ENCODE data around the gene NCKAP5.
"Not testable (repeated sequence)": the region's sequence is repeated elsewhere in the genome, so short reads cannot be mapped to it uniquely, and the experiment has no call there.

Gene NCKAP5

DNA sequence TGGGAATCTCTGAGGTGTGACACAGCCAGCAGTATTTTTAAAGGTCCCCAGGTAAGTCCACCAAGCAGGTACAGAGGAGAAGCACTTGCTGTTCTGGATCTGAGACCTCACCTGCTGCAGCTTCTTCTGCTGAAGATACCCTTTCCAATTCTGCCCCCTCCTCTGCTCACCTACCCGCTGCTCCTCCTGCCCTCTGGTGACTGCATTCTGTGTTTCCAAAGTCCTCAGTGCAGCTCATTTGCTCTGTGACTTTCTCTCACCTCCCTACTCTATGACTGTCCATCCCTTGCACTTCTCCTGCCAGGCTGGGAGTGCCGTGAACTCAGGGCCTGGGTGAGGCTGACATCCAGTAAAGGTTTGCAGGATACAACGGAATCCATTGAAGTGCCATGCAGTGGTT lies 693.1 kb downstream of the NCKAP5 start:
- no peak for DNase-seq (ENCODE audit: low spot score)

DNA sequence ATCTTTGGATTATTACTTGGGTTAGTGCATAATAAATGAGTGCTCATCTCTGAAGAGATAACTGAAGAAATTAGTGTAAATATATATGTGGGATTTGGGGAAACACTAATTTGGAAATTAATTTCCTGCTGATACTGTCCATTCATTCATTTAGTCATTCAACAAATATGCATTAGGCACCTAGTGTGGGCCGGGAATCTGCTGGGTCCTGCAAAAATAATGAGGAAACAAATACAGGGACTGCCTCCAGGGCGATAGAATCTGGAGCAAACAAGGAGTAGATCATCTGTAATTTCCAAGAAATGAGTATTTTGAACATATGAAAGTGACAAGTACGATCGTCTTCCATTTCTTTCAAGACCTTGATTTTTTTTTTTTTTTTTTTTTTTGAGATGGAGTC lies 694.5 kb downstream of the NCKAP5 start:
- no peak for DNase-seq (ENCODE audit: low spot score)

DNA sequence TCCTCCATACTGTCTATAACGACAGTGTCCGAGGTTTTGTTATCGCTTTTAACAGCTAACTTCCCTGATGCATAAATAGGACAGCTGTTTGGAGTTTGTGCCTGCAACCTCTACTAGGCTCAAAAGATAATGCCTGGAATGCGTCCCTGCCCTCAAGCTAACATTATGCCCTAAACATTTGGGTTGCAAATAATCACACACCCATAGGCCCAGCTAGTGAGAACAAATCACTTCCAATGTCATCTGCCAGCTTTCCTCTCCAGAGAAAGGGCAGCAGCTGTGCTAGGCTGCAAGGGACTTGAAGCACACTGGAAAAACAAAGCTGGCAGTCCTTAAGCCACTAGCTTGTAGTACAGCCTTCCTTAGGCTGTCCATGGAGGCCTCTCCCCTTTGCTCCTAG lies 696.4 kb downstream of the NCKAP5 start:
- no peak for DNase-seq (ENCODE audit: low spot score)

DNA sequence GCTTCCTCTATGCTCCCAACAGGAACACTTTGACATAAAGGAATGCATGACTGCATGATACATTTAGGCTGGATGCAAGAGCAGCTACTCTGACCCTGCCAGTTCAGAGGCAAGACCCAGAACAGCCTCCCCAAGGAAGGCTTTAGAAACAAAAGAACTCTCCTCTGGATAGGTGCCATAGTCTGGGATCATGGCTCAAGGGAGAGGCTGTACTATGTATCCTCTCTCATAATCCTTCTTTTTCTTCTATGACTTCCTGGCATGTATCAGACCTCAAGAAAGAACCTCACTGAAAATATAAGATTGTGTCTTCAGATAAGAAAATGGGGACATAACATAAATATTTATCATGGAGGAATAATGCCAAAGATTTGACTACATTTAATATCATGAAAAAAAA lies 704.3 kb downstream of the NCKAP5 start:
- no peak for DNase-seq (ENCODE audit: low spot score)

DNA sequence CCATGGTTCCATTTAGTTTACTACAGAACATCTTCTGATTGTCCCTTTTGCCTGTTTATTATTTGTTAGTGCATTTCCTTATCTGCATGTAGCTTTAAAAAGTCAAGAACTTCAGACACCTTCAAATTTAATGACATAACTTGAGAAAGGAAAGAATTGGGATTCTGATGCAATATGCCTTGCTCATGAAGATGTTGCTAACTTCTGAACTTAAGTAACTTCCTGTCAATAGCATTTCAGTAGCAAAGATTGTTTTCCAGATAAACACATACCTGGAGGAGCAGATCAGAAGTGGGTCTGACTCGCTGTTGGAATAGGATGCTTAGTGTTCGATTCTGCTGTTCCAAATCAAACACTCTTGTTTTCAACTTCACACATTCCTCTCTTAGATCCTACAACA lies 708.0 kb downstream of the NCKAP5 start:
- no peak for DNase-seq (ENCODE audit: low spot score)

DNA sequence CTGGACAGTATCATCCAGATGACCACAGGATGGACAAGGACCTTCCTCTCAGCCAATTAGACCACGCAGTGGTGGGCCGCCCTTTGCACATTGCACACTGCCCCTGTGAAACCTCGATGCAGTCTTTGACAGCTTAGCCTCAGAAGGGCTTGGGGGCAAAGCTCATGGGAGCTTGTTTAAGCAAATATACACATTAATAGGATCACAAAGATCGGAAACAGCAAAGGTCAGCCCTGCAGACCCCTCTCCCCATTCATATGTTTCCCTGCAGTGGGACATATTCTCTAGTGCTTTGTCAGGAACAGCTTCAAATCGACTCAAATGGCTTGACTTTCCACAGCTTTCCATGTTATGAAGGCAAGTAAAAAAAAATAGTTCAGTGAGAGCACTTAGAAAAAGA lies 708.7 kb downstream of the NCKAP5 start:
- DNase-seq (ENCODE audit: low spot score), result no peak

DNA sequence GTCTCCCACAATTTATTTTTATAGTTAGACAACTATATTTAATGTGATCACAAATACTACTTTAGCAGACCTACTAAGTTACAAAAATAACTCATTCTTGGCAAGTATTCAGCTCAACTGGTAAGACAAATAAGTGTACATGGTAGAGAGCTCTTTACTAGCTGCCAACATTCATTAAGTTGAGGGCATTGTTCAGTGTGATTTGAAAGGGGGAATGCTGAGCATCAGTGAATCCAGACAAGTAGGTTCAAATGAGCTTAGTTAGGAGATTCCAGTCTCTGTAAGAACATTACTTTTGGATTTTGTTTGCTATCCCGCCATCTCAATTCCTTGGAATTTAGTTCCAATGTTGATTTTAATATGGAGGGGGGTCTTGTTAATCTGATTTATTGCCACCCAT lies 710.9 kb downstream of the NCKAP5 start:
- no peak for DNase-seq (ENCODE audit: low spot score)

DNA sequence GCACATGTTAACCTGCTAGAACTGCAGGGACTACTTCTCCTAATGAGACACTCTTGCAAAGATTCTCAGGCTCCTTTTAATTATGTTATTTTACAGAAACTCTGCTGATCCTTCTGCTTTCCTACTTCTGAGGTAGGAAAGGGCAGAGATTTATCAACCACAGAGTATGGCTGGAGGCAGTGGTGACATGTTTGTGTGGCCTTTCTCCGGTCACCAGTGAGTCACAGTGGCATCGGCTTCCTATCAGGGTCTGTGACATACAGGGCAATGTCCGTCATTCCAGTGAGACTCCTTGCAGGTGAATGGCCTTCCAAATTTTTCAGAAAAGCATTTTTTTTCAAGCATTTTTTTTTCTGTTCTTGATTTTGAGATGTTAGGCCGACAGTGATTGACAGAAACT lies 717.6 kb downstream of the NCKAP5 start:
- no peak for DNase-seq (ENCODE audit: low spot score)

DNA sequence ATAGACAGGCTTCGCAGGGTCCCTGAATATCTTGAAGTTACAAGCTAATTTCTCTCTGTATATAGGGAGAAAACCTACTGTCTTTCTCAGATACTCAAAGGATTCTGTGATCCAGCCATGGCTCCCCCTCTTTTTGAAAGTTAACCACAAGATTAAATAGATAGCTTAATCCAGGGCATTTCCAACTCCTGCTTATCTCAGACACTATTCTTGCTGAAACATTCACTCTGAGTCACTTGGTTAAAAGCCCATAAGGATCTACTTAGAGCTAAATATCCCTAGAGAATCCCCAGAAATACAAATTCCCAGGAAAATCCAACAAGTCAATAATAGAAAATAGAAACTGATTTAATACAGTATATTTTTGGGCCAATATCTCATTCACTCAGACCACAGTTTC lies 719.1 kb downstream of the NCKAP5 start:
- no peak for DNase-seq (ENCODE audit: low spot score)

DNA sequence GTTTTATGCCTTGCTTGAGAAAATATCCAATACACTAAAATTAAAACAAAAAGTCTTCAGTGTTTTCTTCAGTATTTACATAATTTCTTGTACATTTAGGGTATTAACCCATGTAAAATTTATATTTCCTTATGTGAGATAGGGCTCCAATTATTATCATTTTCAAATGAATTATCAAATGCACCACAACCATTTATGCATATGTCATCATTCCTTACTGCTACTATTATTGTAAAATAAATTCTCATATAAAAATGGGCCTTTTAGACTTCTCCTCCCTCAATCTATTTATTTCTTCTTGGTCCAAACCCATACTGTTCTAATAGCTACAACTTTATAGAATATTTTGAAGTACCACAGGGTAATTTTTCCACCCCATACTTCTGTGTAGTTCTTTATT lies 722.9 kb downstream of the NCKAP5 start:
- DNase-seq (ENCODE audit: low spot score), result no peak

DNA sequence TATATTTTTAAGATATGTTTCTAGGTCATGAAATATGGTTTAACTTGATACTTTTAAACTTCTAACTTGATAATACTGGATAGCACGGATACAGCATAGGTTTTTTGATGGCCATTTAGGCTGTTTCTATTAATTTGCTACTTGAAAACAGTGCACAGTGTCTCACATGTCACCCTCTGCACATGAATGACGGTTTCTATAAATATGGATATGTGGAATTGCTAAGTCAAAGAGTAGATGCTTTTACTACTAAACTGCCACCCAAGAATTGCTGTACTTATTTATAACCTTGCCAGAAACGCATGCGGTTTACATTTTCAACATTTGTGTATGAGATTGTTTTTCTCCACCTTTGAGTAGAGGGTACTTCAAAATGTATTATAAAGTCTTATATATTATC lies 723.7 kb downstream of the NCKAP5 start:
- DNase-seq (ENCODE audit: low spot score), result no peak

DNA sequence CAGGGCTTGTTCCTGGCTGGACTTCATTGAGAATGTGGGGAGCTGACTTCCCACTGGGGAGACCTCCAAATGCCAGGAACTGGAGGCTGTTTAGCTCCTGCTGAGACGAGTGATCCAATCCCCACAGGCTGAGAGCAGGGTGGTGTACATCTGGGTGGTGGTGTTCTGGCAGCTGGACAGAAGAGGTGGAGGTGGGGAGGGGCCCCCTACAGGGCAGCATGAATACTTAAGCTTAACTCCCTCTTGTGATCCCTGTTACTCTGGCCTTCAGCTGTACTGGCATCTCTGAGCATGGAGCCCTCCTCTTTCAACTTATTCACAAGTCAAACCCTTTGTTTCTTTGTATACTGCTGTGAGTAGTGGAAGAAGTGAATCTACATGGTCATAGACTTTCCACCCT lies 730.5 kb downstream of the NCKAP5 start:
- no peak for DNase-seq (ENCODE audit: low spot score)

DNA sequence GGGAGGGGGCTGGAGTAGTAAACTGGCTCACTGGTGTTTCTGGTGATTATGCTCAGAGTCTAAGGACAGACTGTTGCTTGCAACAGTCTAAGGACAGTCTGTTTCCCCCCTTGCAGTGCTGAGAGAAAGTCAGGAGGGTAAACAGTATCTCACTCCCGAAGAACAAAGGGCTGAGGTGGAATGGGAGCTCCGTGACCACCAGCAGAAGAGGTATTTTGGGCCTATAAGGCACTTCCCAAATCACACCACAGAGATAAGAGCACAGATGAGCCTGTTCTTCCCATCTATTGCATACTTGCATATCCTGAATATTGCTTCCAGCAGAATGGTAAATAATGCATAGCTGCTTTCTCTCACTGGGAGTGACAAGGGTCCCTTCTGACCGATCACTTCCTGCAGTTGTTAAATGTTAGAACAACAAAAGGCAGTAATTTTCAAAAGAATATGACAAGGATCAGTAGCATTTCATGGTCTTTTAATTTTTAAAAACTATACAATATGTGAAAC lies 737.9 kb downstream of the NCKAP5 start:
- no peak for DNase-seq (ENCODE audit: low spot score)

DNA sequence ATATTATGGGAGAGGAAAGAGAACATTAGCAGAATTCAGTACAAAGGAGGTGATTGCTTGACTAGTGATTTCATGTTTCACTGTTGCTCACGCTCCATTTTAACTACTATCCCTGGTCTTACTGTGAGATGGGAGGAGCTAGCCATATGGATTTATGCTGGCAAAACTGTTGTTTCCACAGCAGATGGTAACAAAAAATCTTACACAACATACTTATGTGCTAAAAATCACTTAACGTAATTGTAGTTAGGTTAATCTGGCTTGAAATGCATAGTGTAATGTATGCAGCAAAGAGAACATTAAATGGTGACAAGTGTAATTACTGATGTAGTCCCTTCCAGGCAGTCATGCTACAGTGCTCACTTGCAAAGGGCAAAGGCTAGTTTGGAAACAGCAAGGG lies 742.7 kb downstream of the NCKAP5 start:
- no peak for DNase-seq (ENCODE audit: low spot score)

DNA sequence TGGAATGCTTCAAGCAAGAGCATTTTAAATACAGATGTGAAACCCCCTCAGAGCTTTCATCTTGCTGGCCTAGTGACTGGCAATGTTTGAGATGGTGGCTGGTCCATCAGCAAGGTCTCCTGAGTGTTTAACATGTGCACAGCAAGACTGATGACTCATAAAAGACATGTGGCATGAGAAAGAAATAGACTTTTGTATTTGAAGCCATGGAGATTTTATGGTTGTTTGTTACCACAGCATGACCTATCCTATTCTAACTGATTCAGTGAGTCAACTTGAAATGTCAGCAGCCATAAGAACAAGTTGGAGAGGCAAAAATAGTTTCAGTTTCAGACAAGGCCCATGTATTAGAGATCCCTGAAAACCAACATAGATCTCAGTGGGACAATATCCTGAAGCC lies 743.5 kb downstream of the NCKAP5 start:
- no peak for DNase-seq (ENCODE audit: low spot score)

DNA sequence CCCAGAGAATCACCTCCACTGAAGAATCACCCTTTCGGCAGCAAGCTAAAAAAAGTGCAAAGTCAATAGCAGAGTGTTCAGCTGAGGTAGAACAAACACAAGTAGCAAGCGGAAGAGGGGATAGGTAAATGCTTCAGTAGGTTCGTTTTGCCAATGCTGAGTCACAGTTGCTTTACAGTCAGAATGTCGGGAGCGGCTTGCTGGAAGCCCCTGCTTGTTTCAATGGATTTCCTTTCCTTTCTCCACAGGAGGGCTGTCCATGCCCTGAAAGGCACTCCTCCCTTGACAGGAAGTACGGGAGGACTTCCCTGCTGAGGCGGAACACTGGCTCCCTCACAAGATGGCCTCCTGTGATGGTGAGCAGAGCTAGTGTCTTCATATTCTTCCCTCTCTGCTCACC lies 752.0 kb downstream of the NCKAP5 start:
- DNase-seq (ENCODE audit: low spot score), result no peak

DNA sequence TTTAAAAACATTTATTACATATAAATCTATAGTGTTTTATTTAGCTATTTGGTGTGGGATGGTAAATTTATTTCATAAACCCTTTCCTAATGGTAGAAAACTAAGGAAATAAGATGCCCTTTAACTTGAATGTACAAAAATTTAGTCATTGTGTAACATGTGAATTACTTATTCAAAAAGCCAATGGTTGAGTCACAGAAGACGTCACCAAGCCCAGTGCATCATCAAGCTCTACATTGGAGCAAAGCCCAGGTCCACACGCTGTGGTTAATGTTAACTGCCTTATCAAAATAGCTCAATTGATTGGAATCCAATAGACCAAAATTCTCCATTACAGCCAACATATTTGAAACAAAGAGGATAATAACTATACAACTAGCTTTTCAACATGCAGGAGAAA lies 752.7 kb downstream of the NCKAP5 start:
- no peak for DNase-seq (ENCODE audit: low spot score)

DNA sequence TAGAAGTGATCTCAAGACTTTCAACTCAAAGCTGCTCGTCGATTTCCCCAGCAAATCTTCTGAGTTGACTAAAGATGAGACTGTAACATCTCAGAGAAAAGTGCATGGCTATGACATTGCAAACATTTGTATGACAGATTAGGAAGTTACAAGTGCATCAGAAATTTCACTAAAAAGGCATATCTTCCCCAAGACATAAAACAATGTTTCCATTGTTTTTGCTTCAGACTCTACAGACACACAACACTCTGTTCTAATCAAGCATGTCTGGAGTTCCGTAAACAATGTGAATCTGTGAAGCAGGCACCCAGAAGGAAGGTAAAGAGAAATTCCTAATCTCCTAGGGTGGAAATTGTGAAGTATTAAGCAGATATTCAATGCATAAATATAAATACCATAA lies 753.6 kb downstream of the NCKAP5 start:
- DNase-seq (ENCODE audit: low spot score), result no peak

DNA sequence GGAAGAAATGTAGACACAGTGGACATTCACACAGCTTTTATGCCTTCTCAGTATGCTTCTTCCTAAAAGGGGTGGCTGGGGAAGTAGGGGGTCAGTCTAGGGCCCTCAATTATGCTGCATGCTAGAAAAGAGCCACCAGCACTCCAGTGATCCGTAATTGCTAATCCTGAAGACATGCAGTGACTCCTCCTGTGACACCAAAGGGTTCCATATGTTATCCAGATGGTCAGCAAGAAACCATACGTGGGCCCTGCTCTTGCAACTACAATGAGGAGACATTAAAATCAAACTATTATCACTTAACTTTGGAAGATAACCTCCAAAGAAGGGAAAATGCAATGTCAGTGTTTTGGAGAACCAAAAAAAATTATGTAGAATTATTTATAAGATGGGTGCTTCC lies 754.8 kb downstream of the NCKAP5 start:
- no peak for DNase-seq (ENCODE audit: low spot score)

DNA sequence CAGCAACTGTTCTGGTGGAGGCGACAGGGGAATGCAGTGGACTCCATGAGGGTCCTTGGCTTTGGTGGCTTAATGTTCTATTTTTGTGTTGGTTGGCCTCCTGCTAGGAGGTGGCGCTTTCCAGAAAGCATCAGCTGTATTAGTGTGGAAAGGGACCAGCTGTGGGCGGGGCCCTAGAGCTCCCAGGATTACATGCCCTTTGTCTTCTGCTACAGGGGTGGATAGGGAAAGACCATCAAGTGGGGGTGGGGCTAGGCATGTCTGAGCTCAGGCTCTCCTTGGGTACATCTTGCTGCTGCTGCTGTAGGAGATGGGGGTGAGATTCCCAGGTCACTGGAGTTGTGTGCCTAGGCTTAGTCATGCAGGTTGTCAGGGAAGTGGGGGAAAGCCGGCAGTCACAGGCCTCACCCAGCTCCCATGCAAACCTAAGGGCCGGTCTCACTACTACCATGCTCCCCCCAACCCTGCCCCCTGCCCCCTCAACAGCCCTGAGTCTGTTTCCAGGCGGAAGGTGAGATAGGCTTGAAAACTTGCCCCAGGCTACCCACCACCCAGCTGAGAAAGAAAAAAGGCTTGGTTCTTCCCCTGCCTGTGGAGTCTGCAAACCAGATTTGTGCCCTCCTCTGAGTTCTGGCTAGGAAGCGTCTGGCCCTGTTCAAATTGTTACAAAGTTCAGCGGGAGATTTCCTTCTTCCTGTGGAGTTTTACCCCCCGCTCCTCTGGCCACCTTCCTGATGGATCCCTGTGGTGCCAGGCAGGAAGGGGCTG lies 756.9 kb downstream of the NCKAP5 start:
- DNase-seq (ENCODE audit: low spot score), result no peak

DNA sequence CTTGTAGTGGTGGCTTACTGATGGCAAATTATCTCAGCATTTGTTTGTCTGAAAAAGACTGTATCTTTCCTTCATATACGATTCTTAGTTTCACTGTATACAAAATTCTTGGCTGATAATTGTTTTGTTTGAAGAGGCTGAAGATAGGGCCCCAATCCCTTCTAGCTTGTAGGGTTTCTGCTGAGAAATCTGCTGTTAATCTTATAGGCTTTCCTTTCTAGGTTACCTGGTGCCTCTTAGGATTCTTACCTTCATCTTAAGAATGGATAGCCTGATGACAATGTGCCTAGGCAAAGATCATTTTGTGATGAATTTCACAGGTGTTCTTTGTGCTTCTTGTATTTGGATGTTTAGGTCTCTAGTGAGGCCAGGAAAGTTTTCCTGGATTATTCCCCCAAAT lies 758.3 kb downstream of the NCKAP5 start:
- not testable (repeated sequence) for DNase-seq (ENCODE audit: low spot score)

DNA sequence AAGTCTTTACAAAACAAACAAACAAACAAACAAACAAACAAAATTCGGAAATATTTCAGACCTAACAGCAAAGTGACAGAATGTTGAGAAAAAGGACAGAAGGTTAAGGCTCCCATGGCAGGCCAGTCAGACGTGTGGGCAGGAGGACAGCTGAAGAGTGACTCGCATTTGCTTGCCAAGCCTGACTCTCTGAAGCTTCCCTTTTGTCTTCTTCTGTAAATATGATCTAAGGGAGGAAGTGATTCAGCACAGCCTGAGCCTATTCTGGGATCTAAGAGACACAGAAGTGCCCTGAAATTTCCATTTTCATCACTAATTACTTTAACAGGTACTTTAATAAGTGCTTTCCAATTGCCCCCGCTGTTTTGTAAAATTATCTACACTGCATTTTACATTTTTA lies 764.2 kb downstream of the NCKAP5 start:
- no peak for DNase-seq (ENCODE audit: low spot score)

DNA sequence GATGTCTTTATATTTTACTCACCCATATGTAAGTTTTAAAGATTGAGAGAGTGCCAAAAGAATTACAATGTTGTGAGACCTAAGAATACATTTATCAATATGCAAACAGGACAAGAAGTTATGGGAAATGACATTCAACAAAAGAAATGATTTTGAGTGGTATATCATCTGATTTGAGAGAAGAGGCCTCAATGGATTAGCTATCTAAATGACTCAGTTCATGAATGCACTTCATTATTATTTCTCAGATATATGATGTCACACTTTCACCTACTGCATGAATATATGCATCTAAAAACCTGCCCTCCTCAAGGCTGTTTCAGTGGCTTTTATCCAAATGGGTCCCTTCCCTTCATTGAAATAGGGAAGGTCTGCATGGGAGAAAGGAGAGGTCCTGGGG lies 769.9 kb downstream of the NCKAP5 start:
- DNase-seq (ENCODE audit: low spot score), result no peak

DNA sequence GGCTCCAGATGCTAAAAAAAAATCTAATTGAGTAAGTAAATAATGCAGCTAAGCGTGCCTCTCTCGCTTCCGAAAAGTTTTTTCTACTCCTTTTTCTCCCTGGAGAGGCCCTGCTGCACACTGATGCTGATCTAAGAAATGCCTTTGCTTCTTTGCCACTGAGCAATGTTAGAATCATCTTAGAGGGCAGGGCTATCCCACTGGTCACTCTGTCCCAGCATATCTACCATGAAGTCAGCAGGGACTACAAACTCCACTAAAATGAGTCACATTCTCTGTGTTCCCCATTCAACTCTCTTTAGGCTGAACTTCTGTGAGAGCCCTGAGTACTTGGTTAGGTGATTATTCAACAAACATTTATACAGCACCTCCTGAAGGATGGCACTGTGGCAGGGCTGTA lies 770.7 kb downstream of the NCKAP5 start:
- DNase-seq (ENCODE audit: low spot score), result no peak

Measured in germinal center (tissue), 1 donor.